Ishikawa (cell line): ENCODE results near the gene CD247.

ENCODE experiments used
- CEBPB ChIP-seq: IDR thresholded peaks from 2 replicates; pipeline ENCODE4 v1.6.1; 2012
- CREB1 ChIP-seq: IDR thresholded peaks from 2 replicates; pipeline ENCODE4 v1.6.1; 2012; ENCODE audit warnings: low read depth
- EGR1 ChIP-seq: IDR thresholded peaks from 2 replicates; pipeline ENCODE4 v1.6.1; 2012
- EP300 ChIP-seq: IDR thresholded peaks from 2 replicates; pipeline ENCODE4 v1.6.1; 2012; ENCODE audit warnings: borderline replicate concordance
- FOXM1 ChIP-seq: IDR thresholded peaks from 2 replicates; pipeline ENCODE4 v1.6.1; 2012; ENCODE audit warnings: low read depth, borderline replicate concordance
- MAX ChIP-seq: IDR thresholded peaks from 2 replicates; pipeline ENCODE4 v1.6.1; 2012
- NFIC ChIP-seq: IDR thresholded peaks from 2 replicates; pipeline ENCODE4 v1.6.1; 2012
- RAD21 ChIP-seq: IDR thresholded peaks from 2 replicates; pipeline ENCODE4 v1.6.1; 2012; ENCODE audit warnings: low read depth
- REST ChIP-seq: IDR thresholded peaks from 2 replicates; pipeline ENCODE4 v1.6.1; 2012; ENCODE audit warnings: low read depth, mild to moderate bottlenecking
- TAF1 ChIP-seq: IDR thresholded peaks from 2 replicates; pipeline ENCODE4 v1.6.1; 2012; ENCODE audit warnings: low read depth, mild to moderate bottlenecking
- TCF12 ChIP-seq: IDR thresholded peaks from 2 replicates; pipeline ENCODE4 v1.6.1; 2012; ENCODE audit warnings: low read depth
- TEAD4 ChIP-seq: IDR thresholded peaks from 2 replicates; pipeline ENCODE4 v1.6.1; 2012
- USF1 ChIP-seq: IDR thresholded peaks from 2 replicates; pipeline ENCODE4 v1.6.1; 2012
- YY1 ChIP-seq: IDR thresholded peaks from 2 replicates; pipeline ENCODE4 v1.6.1; 2012; ENCODE audit warnings: low read depth
- ZBTB7A ChIP-seq: IDR thresholded peaks from 2 replicates; pipeline ENCODE4 v1.6.1; 2012; ENCODE audit warnings: low read depth

The CD247 gene

GRCh38 chr1:167467752-167468151, 50.6 kb downstream of the CD247 start:
- TF ChIP-seq CREB1 (no peak), EP300 (no peak), TEAD4 (no peak), NFIC (no peak), TCF12 (no peak), MAX (no peak), TAF1 (no peak), USF1 (no peak), YY1 (no peak), ZBTB7A (no peak), RAD21 (no peak), CEBPB (no peak), REST (no peak), EGR1 (no peak), FOXM1 (no peak)

- TF ChIP-seq TEAD4, result no peak
- TF ChIP-seq NFIC, result no peak
- no peak for TF ChIP-seq ZBTB7A
- no peak for TF ChIP-seq TCF12
- TF ChIP-seq CEBPB, result no peak
- no peak for TF ChIP-seq RAD21
- no peak for TF ChIP-seq USF1
- no peak for TF ChIP-seq TAF1
- TF ChIP-seq REST, result no peak
- no peak for TF ChIP-seq EGR1
- no peak for TF ChIP-seq FOXM1
- TF ChIP-seq MAX, result no peak
- TF ChIP-seq EP300, result no peak
- no peak for TF ChIP-seq CREB1
- TF ChIP-seq YY1, result no peak
Observed at GRCh38 chr1:167467126-167467710, 51.1 kb downstream of the CD247 start.

- TF ChIP-seq TEAD4 (no peak), ZBTB7A (no peak), TAF1 (no peak), REST (no peak), TCF12 (no peak), CEBPB (no peak)
Observed at GRCh38 chr1:167465743-167466142, 52.6 kb downstream of the CD247 start.

- TF ChIP-seq NFIC (no peak), RAD21 (no peak), CREB1 (no peak), EP300 (no peak), REST (no peak), YY1 (no peak), FOXM1 (no peak), ZBTB7A (no peak), MAX (no peak), TAF1 (no peak), USF1 (no peak), TEAD4 (no peak), CEBPB (no peak), TCF12 (no peak), EGR1 (no peak)
Observed at GRCh38 chr1:167465018-167465417, 53.3 kb downstream of the CD247 start.
